Measurements from ENCODE around the gene GLI1.
"Not testable (repeated sequence)": the region's sequence is repeated elsewhere in the genome, so short reads cannot be mapped to it uniquely, and the experiment has no call there.

GRCh38 chr12:57502311-57502969, 42.9 kb downstream of the GLI1 start:
- TF ChIP-seq TAF1 (IDR thresholded peaks at IDR 0.05; ENCODE audit: borderline replicate concordance, low read depth, low read length); POLR2AphosphoS5 (IDR thresholded peaks at IDR 0.05; ENCODE audit: low read depth, low read length); POLR2A (IDR thresholded peaks at IDR 0.05; ENCODE audit: low read depth, low read length): not testable (repeated sequence)

Data from GM12892 (cell line).